Suppressor macrophage treated with lipopolysaccharide for 4 hours (primary cell): ENCODE results near the gene CR1.
"Not testable (repeated sequence)": the region's sequence is repeated elsewhere in the genome, so short reads cannot be mapped to it uniquely, and the experiment has no call there.

Experiments used
- DNase-seq: peaks from one replicate; pipeline ENCODE4 v3.0.0-alpha.2; 2020

CR1 gene

DNA sequence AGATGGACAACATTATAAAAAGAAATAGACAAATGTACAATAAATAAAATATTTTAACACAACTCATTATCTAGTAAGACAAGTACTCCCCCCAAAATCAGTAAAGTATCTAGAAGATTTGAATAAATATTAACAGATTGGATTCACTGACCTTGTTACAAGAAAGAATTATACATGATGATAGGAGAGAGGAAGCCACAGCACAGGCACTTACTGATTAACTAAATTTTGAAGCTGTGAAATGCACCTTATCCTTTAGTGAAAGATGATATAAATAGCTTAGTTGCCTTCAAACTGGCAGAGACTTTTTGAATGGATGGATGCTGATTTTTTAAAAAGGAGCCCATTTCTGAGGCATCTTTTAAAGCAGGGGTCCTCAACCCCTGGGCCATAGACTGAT lies 8.5 kb downstream of the CR1 start:
- DNase-seq = no peak

GRCh38 chr1:207510444-207510843 lies 14.5 kb downstream of the CR1 start:
- no peak for DNase-seq

DNA sequence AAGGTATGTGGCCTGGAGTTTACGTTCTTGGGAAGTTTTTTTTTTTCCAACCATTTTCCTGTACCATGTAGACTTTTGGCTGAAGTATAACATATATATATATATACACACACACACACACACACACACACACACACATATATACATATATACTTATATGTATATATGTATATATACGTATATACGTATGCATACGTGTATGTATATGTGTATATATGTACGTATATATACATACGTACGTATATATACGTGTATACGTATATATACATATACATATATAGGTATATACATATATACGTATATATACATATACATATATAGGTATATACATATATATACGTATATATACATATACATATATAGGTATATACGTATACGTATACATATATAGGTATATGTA lies 18.9 kb downstream of the CR1 start:
- DNase-seq = no peak

GRCh38 chr1:207516729-207517128 lies 20.8 kb downstream of the CR1 start:
- no peak for DNase-seq

GRCh38 chr1:207518608-207519236 lies 22.8 kb downstream of the CR1 start:
- DNase-seq = no peak

- DNase-seq = no peak
Observed at GRCh38 chr1:207519505-207520399, 23.8 kb downstream of the CR1 start.

GRCh38 chr1:207520400-207521345 lies 24.7 kb downstream of the CR1 start:
- not testable (repeated sequence) for DNase-seq

DNA sequence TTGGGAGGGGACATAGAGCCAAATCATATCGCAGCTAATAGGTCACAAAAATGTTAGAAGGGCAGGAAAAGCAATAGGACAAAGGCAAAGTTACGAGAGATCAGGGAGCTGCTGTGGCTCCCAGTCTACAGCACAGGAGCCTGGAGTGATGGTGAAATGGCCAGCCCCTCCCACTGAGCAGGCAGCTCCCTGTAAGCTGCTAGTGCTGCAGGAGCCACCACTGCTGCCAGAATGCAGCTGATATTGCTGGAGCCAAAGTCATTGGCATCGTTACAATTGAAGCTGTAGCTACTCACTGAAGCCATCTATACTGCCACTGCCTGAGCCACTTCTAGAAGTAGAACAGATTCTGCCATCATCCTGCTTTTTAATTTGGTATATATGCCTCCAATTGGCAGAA lies 29.3 kb downstream of the CR1 start:
- not testable (repeated sequence) for DNase-seq

GRCh38 chr1:207528401-207528800 lies 32.4 kb downstream of the CR1 start:
- not testable (repeated sequence) for DNase-seq

DNA sequence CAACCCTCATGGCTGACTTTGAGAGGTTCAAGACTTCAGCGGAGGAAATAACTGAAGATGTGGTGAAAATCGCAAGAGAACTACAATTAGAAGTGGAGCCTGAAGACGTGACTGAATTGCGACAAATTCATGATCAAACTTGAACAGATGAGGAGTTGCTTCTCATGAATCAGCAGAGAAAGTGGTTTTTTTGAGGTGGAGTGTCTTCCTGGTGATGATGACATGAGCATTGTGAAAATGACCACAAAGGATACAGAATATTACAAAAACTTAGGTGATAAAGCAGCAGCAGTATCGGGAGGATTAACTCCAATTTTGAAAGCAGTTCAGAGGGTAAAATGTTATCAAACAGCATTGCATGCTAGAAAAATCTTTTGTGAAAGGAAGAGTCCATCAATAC lies 40.3 kb downstream of the CR1 start:
- not testable (repeated sequence) for DNase-seq

GRCh38 chr1:207546677-207547357 lies 50.9 kb downstream of the CR1 start:
- DNase-seq = not testable (repeated sequence)

- DNase-seq = not testable (repeated sequence)
Observed at GRCh38 chr1:207554823-207555222, 58.9 kb downstream of the CR1 start.

DNA sequence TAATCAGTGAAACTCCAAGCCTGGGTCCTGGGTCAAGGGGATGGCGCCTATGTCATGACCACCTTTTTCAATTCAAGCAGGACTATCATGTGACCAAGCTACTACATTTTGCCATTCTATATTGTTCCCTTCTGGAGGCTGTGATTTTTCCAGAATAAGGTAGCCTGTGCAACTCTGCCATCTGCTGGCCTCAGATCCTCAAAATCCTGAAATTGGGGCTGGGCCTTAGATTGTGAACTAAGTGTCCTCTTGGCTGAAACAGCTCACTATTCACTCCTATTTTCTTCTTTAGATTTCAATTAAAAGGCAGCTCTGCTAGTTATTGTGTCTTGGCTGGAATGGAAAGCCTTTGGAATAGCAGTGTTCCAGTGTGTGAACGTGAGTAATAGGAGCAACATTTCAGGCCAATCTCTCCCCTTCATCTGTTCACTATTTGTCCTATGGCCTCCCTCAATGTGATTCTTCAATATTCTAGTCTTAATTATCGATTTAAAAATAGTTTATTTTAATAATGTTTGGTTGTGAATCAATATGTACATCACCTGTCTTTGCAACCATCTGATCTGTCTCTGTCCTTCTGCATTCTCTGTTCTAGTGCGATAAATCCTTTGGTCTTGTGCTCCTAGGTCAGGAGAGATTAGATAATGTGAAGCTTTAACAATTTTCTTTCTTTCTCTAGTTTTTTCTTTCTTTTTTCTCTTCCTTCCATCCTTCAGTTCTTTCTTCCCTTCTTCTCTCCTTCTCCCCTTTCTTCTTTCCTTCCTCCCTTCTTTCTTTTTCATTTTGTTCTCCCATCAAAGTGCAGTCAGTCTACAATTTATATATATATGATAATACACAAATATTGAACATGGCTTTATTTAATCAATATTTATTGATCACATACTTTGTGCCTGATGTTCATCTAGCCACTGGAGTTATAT lies 69.8 kb downstream of the CR1 start:
- peak; percentile 12 for DNase-seq

GRCh38 chr1:207571926-207572325 lies 76.0 kb downstream of the CR1 start:
- DNase-seq = not testable (repeated sequence)

DNA sequence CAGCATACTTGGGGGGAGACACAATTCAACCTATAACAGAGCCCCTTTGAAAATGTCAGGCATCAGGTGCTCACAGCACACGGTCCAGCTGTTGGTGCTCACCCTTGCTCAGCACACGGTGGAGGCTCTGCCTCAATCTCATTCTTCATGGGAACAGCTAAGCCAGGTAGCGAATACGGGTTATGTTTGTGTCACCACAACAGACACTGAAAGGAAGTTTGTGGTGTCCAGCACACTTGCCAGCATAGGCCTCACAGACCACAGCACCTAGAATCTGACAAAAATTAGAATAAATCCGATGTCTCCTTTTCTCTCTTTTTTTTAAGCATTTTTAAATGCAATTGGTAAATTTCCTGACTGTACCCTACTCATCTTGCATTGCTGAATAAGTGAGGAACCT lies 77.1 kb downstream of the CR1 start:
- DNase-seq = not testable (repeated sequence)

DNA sequence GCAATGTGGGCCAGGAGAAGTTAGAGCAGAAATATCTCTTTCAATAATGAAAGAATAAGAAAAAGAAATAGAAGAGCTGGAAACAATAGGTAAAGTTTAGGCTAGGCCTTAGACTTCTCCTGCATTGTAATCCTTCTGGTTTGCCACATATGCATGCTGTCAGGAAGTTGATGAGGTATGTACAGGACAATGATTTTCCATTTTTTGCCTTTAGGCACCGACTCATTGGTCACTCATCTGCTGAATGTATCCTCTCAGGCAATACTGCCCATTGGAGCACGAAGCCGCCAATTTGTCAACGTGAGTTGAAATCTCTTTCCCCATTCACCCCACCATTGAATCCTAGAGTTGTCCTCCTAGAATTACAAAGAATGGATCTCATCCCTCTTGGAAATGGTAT lies 79.4 kb downstream of the CR1 start:
- DNase-seq = not testable (repeated sequence)

DNA sequence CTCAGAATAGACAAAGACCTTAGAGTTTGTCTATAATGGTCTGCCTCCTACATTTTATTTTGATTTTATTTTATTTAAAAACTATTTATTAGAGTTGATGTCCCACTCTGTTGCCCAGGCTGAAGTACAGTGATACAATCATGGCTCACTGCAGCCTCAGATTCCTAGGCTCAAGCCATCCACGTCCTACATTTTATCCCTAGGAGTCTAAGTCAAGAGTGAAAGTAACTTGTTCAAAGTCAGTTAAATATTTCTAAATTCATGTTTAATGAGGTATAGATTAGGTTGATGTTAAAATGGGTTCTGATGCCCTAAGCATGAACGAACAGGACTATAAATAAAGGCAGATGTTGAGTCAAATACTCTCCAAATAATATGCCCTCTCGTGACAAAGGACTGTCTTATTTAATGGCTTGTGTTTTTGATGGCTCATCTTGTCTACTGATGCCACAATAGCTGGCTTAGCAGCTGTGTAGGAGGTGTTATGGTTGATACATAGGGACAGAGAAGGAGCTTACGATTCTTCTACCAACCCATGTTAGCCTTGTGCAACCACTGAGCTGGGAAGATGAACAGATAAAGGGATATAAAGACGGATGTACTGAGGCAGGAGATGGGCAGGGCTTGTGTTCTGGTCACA lies 83.0 kb downstream of the CR1 start:
- DNase-seq = no peak

- DNase-seq = peak; percentile 50
Observed at GRCh38 chr1:207579436-207579799, 83.5 kb downstream of the CR1 start.

GRCh38 chr1:207581496-207582153 lies 85.7 kb downstream of the CR1 start:
- no peak for DNase-seq

DNA sequence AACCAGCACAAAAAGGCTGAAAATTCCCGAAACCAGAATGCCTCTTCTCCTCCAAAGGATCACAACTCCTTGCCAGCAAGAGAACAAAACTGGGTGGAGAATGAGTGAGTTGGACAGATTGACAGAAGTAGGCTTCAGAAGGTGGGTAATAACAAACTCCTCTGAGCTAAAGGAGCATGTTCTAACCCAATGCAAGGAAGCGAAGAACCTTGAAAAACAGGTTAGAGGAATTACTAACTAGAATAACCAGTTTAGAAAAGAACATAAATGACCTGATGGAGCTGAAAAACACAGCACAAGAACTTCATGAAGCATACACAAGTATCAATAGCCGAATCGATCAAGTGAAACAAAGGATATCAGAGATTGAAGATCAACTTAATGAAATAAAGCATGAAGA lies 93.5 kb downstream of the CR1 start:
- not testable (repeated sequence) for DNase-seq
